Activated CD4-positive, alpha-beta T cell treated with anti-CD3 and anti-CD28 coated beads, Interleukin-2, Interleukin-4, amounts not matched to agents 100 ng/mL and 50 ng/mL, durations not matched to agents 16 hours and 8 hours (primary cell): Measurements from ENCODE around the gene NEK1.
"Not testable (repeated sequence)": the region's sequence is repeated elsewhere in the genome, so short reads cannot be mapped to it uniquely, and the experiment has no call there.

Experiments
- DNase-seq: peaks from one replicate; pipeline ENCODE4 v3.0.0-alpha.2; 2020; ENCODE audit warnings: low spot score

The NEK1 gene

GRCh38 chr4:169494234-169494633, 118.1 kb downstream of the NEK1 start:
- not testable (repeated sequence) for DNase-seq

GRCh38 chr4:169493164-169493524, 119.2 kb downstream of the NEK1 start:
- DNase-seq = no peak

- peak; percentile 34 for DNase-seq
These were observed 119.8 kb downstream of the NEK1 start for GRCh38 chr4:169492436-169493163.

GRCh38 chr4:169491211-169491610, 121.2 kb downstream of the NEK1 start:
- DNase-seq = no peak

- DNase-seq = no peak
These were observed 123.1 kb downstream of the NEK1 start for GRCh38 chr4:169489306-169489705.

GRCh38 chr4:169485791-169486742, 126.3 kb downstream of the NEK1 start:
- DNase-seq = peak; percentile 55

GRCh38 chr4:169485086-169485485, 127.3 kb downstream of the NEK1 start:
- no peak for DNase-seq

DNA sequence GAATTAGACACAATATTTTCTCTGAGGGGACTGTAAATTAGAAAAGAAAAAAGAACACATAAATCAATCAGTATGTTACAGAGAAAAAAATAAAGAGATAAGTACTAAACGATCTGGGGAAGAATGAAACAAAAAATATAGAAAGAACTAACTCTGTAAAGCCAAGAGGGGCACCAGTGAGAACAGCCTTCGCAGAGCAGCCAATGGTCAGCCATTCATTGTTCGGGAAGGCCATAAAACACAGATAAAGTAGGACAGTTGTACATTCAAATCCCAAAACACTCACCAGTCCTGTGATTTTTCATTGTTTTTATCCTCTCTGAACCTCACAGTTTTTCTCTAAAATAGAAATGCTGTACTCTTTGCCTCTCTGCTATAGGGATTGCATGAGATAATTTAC, 127.9 kb downstream of the NEK1 start:
- no peak for DNase-seq

- DNase-seq = no peak
These were observed 148.3 kb downstream of the NEK1 start for GRCh38 chr4:169464080-169464479.

DNA sequence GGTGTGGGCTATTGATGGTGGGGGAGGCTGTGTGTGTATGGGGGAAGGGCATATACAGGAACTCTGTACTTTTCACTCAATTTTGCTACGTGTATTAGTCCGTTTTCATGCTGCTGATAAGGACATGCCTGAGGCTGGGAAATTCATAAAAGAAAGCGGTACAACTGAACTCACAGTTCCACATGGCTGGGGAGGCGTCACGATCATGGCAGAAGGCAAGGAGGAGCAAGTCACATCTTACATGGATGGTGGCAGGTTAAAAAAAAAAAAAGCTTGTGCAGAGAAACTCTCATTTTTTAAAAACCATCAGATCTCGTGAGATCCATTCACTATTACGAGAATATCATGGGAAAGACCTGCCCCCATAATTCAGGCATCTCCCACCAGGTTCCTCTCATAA, 152.3 kb downstream of the NEK1 start:
- no peak for DNase-seq

- DNase-seq = no peak
These were observed 153.8 kb downstream of the NEK1 start for GRCh38 chr4:169458575-169458974.

DNA sequence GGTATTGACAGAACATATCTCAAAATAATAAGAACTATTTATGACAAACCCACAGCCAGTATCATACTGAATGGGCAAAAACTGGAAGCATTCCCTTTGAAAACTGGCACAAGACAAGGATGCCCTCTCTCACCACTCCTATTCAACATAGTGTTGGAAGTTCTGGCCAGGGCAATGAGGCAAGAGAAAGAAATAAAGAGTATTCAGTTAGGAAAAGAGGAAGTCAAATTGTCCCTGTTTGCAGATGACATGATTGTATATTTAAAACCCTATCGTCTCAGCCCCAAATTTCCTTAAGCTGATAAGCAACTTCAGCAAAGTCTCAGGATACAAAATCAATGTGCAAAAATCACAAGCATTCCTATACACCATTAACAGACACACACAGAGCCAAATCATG, 159.7 kb downstream of the NEK1 start:
- not testable (repeated sequence) for DNase-seq

- DNase-seq = not testable (repeated sequence)
These were observed 163.4 kb downstream of the NEK1 start for GRCh38 chr4:169448935-169449334.

DNA sequence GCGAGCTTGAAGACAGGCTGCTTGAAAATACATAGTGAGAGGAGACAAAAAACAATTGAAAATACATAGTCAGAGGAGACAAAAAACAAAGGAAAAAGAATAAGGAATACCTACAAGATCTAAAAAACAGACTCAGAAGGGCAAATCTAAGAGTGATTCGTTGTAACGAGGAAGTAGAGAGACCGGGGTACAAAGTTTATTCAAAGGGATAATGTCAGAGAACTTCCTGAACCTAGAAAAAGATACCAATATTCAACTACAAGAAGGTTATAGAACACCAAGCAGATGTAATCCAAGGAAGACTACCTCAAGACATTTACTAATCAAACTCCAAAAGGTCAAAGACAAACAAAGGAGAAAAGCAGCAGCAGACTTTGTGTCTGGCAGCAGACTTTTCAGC, 165.6 kb downstream of the NEK1 start:
- no peak for DNase-seq

DNA sequence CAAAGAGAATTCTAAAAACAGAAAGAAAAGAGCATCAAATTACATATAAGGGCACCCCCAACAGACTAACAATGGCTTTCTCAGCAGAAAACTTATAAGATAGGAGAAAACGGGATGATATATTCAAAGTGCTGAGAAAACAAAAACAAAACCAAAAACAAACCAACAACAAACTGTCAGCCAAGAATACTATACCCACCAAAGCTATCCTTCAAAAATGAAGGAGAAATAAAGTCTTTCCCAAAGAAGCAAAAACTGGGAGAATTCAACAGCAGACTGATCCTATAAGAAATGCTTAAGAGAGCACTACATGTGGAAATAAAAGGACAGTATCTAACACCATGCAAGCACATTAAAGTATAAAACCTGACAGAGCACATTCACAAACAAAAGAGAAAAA, 168.6 kb downstream of the NEK1 start:
- no peak for DNase-seq

DNA sequence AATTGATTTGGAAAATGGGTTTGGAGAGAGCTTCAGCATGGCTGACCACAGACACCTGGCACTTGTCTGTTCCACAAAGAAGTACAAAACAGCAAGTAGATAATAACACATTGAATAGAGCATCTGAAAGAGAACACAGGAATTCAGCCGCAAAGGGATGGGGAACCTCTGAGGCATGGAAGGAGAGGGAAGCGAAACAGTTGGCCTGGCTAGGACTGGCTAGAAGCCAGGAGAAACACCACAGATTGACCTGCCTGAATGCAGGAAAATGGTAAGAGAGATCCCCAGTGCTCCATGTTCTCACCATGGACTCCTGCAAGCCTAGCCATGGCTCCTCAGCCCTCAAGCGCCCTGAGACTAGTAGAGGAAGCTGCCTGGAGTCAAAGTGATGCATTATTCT, 171.9 kb downstream of the NEK1 start:
- no peak for DNase-seq

- DNase-seq = no peak
These were observed 173.1 kb downstream of the NEK1 start for GRCh38 chr4:169439244-169439643.

GRCh38 chr4:169438057-169438480, 174.3 kb downstream of the NEK1 start:
- DNase-seq = no peak

- DNase-seq = no peak
These were observed 174.9 kb downstream of the NEK1 start for GRCh38 chr4:169437299-169438047.

GRCh38 chr4:169436734-169437133, 175.6 kb downstream of the NEK1 start:
- DNase-seq = no peak

- DNase-seq = no peak
These were observed 184.0 kb downstream of the NEK1 start for GRCh38 chr4:169428376-169428775.

- DNase-seq = not testable (repeated sequence)
These were observed 184.7 kb downstream of the NEK1 start for GRCh38 chr4:169427727-169428126.
